NT2/D1 (cell line): ENCODE data around the gene ETF1.

Experiments used
- YY1 ChIP-seq: IDR thresholded peaks from 2 replicates; pipeline ENCODE4 v1.6.1; 2011; ENCODE audit not compliant: insufficient read length, insufficient read depth
- ZNF274 ChIP-seq: IDR thresholded peaks from 2 replicates; pipeline ENCODE4 v1.6.1; 2011; ENCODE audit warnings: mild to moderate bottlenecking, low read depth, low read length

GRCh38 chr5:138464008-138464387 lies 79.0 kb downstream of the ETF1 start:
- no peak for TF ChIP-seq ZNF274
- no peak for TF ChIP-seq YY1
